GM12874 (cell line): Measurements from ENCODE around the gene MYBPHL.

ENCODE experiments used
- CTCF ChIP-seq: IDR thresholded peaks from 2 replicates; pipeline ENCODE4 v1.5.1; 2011; ENCODE audit warnings: low read depth, mild to moderate bottlenecking, control low read depth, low read length, moderate library complexity; ENCODE audit not compliant: insufficient read depth

MYBPHL gene

GRCh38 chr1:109319114-109319513 is 12.3 kb upstream of the MYBPHL start:
- TF ChIP-seq CTCF: no peak

- no peak for TF ChIP-seq CTCF
Measured at GRCh38 chr1:109316506-109316905, 9.7 kb upstream of the MYBPHL start.

GRCh38 chr1:109315288-109315687 is 8.5 kb upstream of the MYBPHL start:
- no peak for TF ChIP-seq CTCF

- TF ChIP-seq CTCF: no peak
Measured at GRCh38 chr1:109314795-109315194, 8.0 kb upstream of the MYBPHL start.

GRCh38 chr1:109312978-109313775 is 6.4 kb upstream of the MYBPHL start:
- TF ChIP-seq CTCF: no peak

DNA sequence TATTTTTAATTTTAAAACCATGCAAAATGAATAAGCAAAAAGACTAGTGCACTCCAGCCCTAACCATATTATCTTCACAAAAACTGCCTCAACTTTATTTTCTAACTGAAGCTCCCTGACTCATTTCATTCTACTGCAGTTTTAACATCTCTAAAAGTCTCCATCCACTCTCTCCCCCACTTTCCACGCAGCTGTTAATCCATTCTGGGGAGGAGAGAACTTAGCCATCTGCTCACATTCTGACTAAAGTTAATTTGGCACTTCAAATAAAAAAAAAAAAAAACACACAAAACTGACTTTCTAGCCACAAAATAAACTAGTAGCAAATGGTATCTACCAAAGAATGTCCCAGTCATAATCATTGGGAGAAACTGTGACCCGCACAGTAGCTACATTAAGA is 5.4 kb upstream of the MYBPHL start:
- no peak for TF ChIP-seq CTCF

DNA sequence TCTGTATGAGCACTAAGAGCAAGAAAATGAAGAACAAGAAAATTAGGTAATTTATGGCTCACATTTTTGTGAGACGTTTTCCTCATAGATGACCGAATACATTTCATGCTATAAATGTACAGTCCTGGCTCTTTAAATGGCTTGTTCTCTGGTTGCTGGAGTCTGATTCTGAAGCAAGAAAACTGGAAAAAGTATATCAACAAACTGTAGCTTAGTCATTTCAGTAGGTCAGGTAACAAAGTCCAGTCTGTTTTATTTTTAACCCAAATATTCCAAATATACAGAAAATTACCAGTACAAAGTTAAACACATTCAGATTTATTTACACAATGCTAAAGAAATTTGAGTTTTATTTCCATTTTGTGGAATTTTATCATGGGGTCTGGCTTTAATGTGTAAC is 2.5 kb upstream of the MYBPHL start:
- TF ChIP-seq CTCF: no peak
